B cell (primary cell): ENCODE results near the gene MTUS2. TPM values are rescaled to one million over a fixed set of nuclear protein-coding genes. Genes with fewer than 3 reads are reported as not detected.

ENCODE experiments used
- ATAC-seq: fragments of 200-7000 bp; cut with Tn5 transposase; one replicate; pipeline ENCODE4 v1.10.0; 2021; ENCODE audit warnings: low read depth, mild to moderate bottlenecking, moderate number of reproducible peaks, moderate library complexity
- CTCF ChIA-PET: fragments of 350-600 bp; sonication (Branson Sonifier 250); formaldehyde crosslinking; loops from one replicate; lab custom pipeline; 2021; ENCODE audit warnings: antibody characterized with exemption, inconsistent platforms; lab: Charles Lee
- POLR2A ChIA-PET: fragments of 350-600 bp; sonication (Branson Sonifier 250); formaldehyde crosslinking; loops from one replicate; lab custom pipeline; 2021; ENCODE audit warnings: antibody characterized with exemption; lab: Charles Lee
- DNase-seq: peaks from one replicate; pipeline ENCODE4 v3.0.0; 2013
- H2AFZ ChIP-seq: 2 replicates; pipeline ENCODE4 v1.6.1; 2012; ENCODE audit warnings: mild to moderate bottlenecking, low read depth, low read length; ENCODE audit not compliant: insufficient read depth, poor library complexity, severe bottlenecking
- H3K27ac ChIP-seq, 2 donors: 1 replicate in 1 of 2; 2 replicates in 1 of 2; pipeline ENCODE4 v1.5.1; 2012 to 2013; ENCODE audit warnings: low read length in 2 of 2, mild to moderate bottlenecking in 2 of 2, moderate library complexity in 1 of 2
- H3K27me3 ChIP-seq, 4 experiments: fragments of 200-600 bp in 1 of 4; sonication (generic) in 1 of 4; replicated peaks in 1 of 4; 1 replicate in 2 of 4; 2 replicates in 2 of 4; pipeline versions ENCODE4 v1.6.1 to v1.7.0; 2013 to 2016; ENCODE audit warnings: low read length in 3 of 4, mild to moderate bottlenecking in 2 of 4, mixed read lengths in 1 of 4, moderate library complexity in 1 of 4; ENCODE audit not compliant: insufficient read depth in 4 of 4, control insufficient read depth in 3 of 4; ENCODE audit errors: control extremely low read depth in 1 of 4
- H3K36me3 ChIP-seq, 2 experiments: replicated peaks in 1 of 2; 1 replicate in 1 of 2; 2 replicates in 1 of 2; pipeline versions ENCODE4 v1.6.1 to v1.7.1; 2013; ENCODE audit warnings: low read length in 1 of 2; ENCODE audit not compliant: insufficient read depth in 2 of 2, control insufficient read depth in 1 of 2; ENCODE audit errors: control extremely low read depth in 1 of 2, extremely low read depth in 1 of 2
- H3K4me1 ChIP-seq, 2 donors: fragments of 200-600 bp in 1 of 2; sonication (generic) in 1 of 2; 1 replicate in 1 of 2; 2 replicates in 1 of 2; pipeline versions ENCODE4 v1.5.1 to v1.6.1; 2013 to 2017; ENCODE audit warnings: low read length in 2 of 2; ENCODE audit not compliant: control insufficient read depth in 2 of 2, insufficient read depth in 2 of 2
- H3K4me2 ChIP-seq: replicated peaks from 2 replicates; pipeline ENCODE3; 2012; ENCODE audit warnings: mild to moderate bottlenecking, low read depth, low read length; ENCODE audit not compliant: poor library complexity, severe bottlenecking
- H3K4me3 ChIP-seq, 5 experiments: fragments of 200-600 bp in 1 of 5; sonication (generic) in 1 of 5; 1 replicate in 3 of 5; 2 replicates in 2 of 5; pipeline versions ENCODE4 v1.5.1 to v1.7.0; 2011 to 2016; ENCODE audit warnings: low read length in 4 of 5, mild to moderate bottlenecking in 4 of 5, low read depth in 2 of 5, control low read depth in 1 of 5, moderate library complexity in 1 of 5; ENCODE audit not compliant: insufficient read depth in 1 of 5; ENCODE audit errors: control extremely low read depth in 1 of 5, extremely low read depth in 1 of 5
- H3K79me2 ChIP-seq: fragments of 200-600 bp; sonication (generic); one replicate; pipeline ENCODE4 v1.6.0; 2016; ENCODE audit warnings: low read length; ENCODE audit not compliant: control insufficient read depth, insufficient read depth
- H3K9ac ChIP-seq: fragments of 200-600 bp; sonication (generic); 2 replicates; pipeline ENCODE4 v1.6.1; 2017; ENCODE audit warnings: mild to moderate bottlenecking, low read length, moderate library complexity
- H3K9me3 ChIP-seq, 3 donors: one replicate each; pipeline versions ENCODE4 v1.6.1 to v1.7.1; 2013; ENCODE audit warnings: low read length in 2 of 3; ENCODE audit not compliant: control insufficient read depth in 2 of 3, insufficient read depth in 1 of 3; ENCODE audit errors: control extremely low read depth in 1 of 3
- H4K20me1 ChIP-seq: 2 replicates; pipeline ENCODE4 v1.6.0; 2012; ENCODE audit warnings: mild to moderate bottlenecking, low read length; ENCODE audit not compliant: insufficient read depth, control insufficient read depth, poor library complexity, severe bottlenecking
- H3K27ac Mint-ChIP-seq: one replicate; pipeline ENCODE4 v1.8.0; 2021; ENCODE audit warnings: mixed read lengths
- H3K27me3 Mint-ChIP-seq: one replicate; pipeline ENCODE4 v1.8.0; 2021; ENCODE audit warnings: mixed read lengths
- H3K4me1 Mint-ChIP-seq: one replicate; pipeline ENCODE4 v1.8.0; 2021; ENCODE audit warnings: mixed read lengths
- H3K4me3 Mint-ChIP-seq: one replicate; pipeline ENCODE4 v1.8.0; 2021; ENCODE audit warnings: mixed read lengths
- H3K9me3 Mint-ChIP-seq: one replicate; pipeline ENCODE4 v1.8.0; 2022; ENCODE audit warnings: mixed read lengths; ENCODE audit not compliant: insufficient read depth
- CTCF ChIP-seq: fragments of 200-600 bp; IDR thresholded peaks from one replicate; pipeline ENCODE4 v1.8.0; 2022; ENCODE audit warnings: antibody characterized with exemption, mild to moderate bottlenecking
- EZH2 ChIP-seq: IDR thresholded peaks from 2 replicates; pipeline ENCODE4 v1.6.1; 2012; ENCODE audit warnings: borderline replicate concordance, low read depth, mild to moderate bottlenecking, moderate library complexity, low read length; ENCODE audit not compliant: insufficient read depth, poor library complexity, severe bottlenecking
- WGBS: methylation state at CpG from one replicate; pipeline ENCODE4 v1.1.5; 2013; ENCODE audit warnings: missing lambda C conversion rate; ENCODE audit not compliant: insufficient coverage; 5-methylcytosine and 5-hydroxymethylcytosine counted together
- intact Hi-C: fragments of 100-400 bp; cut with micrococcal nuclease; formaldehyde crosslinking; loops from one replicate; pipeline ENCODE4 v1.10.0; 2022
- polyA plus RNA-seq: library from polyadenylated mRNA; depleted of rRNA; stranded (reverse); fragments of >200 nt; gene quantifications from 2 replicates; pipeline ENCODE4 v1.2.3, GENCODE V29; 2012
- total RNA-seq, 2 donors: library from RNA; stranded (reverse); fragments of 120-200 nt in 1 of 2; gene quantifications; 1 replicate in 1 of 2; 2 replicates in 1 of 2; pipeline versions ENCODE4 v1.2.3 to v1.2.4, GENCODE V29; 2013 to 2022

The MTUS2 gene
- total and polyA plus RNA-seq, 2 donors (not counting 1 experiment from before 2014, with no cell fraction given), result 0.12 TPM; not detected in 1

- no peaks in the 10 kb centered on the region for H3K79me2 ChIP-seq
- ATAC-seq, result no peak
- H3K27ac Mint-ChIP-seq, result no peak overlapping the region
These were observed 694.0 kb downstream of the MTUS2 start for GRCh38 chr13:29513981-29514719.

More at GRCh38 chr13:29513981-29514719, 694.0 kb downstream of the MTUS2 start:
- no peak overlapping the region for H3K4me2 ChIP-seq
- peaks cover 0 to 44% of the 10 kb centered on the region in 2 experiments for H3K36me3 ChIP-seq
- H3K9ac ChIP-seq, result no peak overlapping the region
- DNase-seq, result no peak
- TF ChIP-seq EZH2, result no peak
- TF ChIP-seq CTCF, result no peak
- WGBS, result 97% methylated on average over 32 of the region's 32 CpGs
- no peak overlapping the region for H3K4me3 ChIP-seq
- CTCF ChIA-PET, result no interaction called here
- H3K4me1 ChIP-seq, result no peaks in the 10 kb centered on the region
- intact Hi-C loops, result no loop called here
- no peaks in the 10 kb centered on the region for H3K4me1 Mint-ChIP-seq
- no peaks in the 10 kb centered on the region for H3K9me3 ChIP-seq
- H3K27ac ChIP-seq, result no peak overlapping the region
- no peak overlapping the region for H3K4me3 Mint-ChIP-seq
- no peaks in the 10 kb centered on the region for H3K27me3 ChIP-seq
- H2AFZ ChIP-seq, result no peak overlapping the region
- H3K27me3 Mint-ChIP-seq, result no peaks in the 10 kb centered on the region
- H3K9me3 Mint-ChIP-seq, result no peaks in the 10 kb centered on the region
- POLR2A ChIA-PET, result no interaction called here
- H4K20me1 ChIP-seq, result no peaks in the 10 kb centered on the region
